GM04504 (cell line): ENCODE data around the gene EIF2S3B.

Source experiments
- DNase-seq: peaks from one replicate; pipeline ENCODE4 v3.0.0-alpha.2; 2012; ENCODE audit warnings: low read depth

EIF2S3B gene

DNA sequence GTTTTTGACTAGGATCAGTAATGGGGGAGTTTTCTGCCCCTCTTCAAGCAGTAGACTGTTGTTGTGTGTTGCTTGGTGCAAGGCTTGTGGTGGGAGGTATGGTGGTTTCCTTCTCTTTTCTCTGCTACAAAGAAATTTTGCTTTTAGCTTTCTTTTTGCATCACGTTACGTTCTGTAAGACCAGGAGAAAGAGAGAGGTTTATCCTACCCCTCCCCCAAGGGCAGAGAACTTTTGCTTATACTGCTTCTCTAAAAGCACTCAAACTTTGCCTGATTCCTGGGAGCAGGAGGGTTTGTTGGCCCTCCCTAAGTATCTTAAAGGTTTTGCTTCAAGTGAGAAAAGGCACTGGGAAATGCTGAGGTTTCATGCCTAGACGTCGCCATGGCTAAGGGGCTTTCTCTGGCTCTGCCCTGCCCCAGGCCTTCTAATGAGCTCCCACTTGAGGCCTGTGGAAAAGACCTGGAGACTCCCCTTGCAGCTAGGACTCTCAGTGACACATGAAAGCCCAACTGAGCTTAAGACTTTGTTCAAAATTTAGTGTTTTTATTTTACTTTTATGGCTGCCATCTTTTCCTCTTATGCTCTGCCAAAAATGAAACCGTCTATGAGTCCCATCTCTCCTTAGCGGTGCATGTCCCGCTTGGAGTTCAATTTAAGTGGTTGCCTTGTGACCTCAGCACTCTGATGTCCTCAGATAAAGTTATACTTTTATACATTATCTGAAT, 49.2 kb downstream of the EIF2S3B start:
- no peak for DNase-seq

DNA sequence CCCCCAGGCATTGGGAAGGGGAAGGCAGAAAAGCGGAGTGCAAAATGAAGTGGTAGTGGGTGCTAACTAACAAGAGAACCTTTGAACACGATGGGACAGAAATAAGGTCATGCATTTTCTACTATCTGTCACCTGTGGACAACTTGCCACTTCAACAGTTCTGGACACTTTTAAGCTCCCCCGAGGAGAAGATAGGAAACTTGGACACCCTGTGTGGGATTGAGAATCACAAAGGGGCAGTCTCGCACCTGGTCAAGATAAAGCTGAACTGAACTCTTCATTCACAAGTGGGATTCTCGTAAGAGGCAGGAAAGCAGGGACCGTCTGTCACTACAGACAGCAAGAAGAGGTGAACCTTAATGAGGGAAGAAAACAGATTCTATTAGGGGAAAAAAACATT, 51.6 kb downstream of the EIF2S3B start:
- DNase-seq = no peak

DNA sequence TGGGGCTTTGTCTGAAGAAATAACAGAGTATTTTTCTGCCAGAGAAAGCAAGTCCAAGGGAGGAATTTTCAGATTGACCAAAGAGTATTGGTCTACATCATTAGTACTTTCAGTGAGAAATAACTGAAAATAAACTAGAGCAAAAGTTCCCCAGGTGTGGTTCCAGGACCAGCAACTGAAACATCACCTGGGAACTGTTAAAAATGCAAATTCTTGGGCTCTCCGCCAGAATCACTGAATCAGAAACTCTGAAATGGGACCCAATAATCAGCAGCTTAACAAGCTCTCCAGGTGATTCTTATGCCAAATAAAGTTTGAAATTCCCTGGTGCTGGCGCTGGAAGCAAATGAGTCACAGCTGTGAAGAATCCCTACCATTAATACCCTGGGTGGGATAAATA, 52.1 kb downstream of the EIF2S3B start:
- no peak for DNase-seq
